GM18505 (cell line): ENCODE results near the gene DEPP1.

ENCODE experiments used
- ATAC-seq: cut with Tn5 transposase; IDR thresholded peaks from one replicate; pipeline ENCODE4 v1.9.1; 2021; ENCODE audit not compliant: unreplicated experiment
- POLR2A ChIP-seq: IDR thresholded peaks from 4 replicates; pipeline ENCODE4 v1.6.1; 2011; ENCODE audit warnings: borderline replicate concordance; ENCODE audit not compliant: insufficient read depth, insufficient read length; ENCODE audit errors: extremely low read depth

The DEPP1 gene

GRCh38 chr10:44956226-44956625 is 22.4 kb downstream of the DEPP1 start:
- ATAC-seq, result no peak
- TF ChIP-seq POLR2A, result no peak

- ATAC-seq, result no peak
- TF ChIP-seq POLR2A, result no peak
Observed at GRCh38 chr10:44955413-44956070, 23.1 kb downstream of the DEPP1 start.

DNA sequence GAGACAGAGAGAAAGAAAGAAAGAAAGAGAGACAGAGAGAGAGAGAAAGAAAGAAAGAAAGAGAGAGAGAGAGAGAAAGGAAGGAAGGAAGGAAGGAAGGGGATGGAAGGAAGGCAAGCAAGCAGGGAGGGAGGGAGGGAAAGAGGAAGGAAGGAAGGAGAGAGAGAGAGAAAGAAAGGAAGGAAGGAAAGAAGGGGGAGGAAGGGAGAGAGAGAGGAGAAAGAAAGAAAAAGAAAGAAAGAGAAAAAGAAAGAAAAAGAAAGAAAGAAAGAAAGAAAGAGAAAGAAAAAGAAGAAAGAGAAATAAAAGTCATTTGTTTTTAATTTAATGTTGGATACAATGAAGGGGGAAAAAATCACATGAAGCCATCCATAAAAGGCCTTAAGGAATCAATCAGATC is 23.6 kb downstream of the DEPP1 start:
- no peak for TF ChIP-seq POLR2A

GRCh38 chr10:44954042-44954441 is 24.6 kb downstream of the DEPP1 start:
- TF ChIP-seq POLR2A, result no peak
- no peak for ATAC-seq

More for the DNA sequence above, 23.6 kb downstream of the DEPP1 start:
- ATAC-seq, result no peak

DNA sequence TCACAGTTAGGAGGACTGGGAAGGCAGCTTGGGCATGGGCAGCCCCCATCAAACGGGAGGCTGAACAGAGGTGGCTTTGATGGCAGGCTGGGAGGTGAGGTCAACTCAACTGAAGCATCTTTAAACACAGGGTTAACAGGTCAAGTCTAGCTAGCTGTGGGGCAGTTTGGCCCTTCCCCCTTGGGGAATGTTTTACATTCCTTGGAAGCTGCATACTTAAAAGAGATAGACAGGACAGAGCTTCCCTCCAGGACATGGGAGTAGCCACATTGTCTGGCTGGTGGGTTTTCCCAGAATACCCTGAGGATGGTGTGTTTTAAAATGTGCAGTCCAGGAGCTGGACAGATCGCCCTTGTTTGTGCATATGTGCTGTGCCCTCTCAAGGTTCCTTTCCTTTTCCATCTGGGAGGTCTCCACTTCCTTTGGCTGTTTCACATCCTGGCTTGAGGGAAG is 25.8 kb downstream of the DEPP1 start:
- no peak for ATAC-seq
- no peak for TF ChIP-seq POLR2A

DNA sequence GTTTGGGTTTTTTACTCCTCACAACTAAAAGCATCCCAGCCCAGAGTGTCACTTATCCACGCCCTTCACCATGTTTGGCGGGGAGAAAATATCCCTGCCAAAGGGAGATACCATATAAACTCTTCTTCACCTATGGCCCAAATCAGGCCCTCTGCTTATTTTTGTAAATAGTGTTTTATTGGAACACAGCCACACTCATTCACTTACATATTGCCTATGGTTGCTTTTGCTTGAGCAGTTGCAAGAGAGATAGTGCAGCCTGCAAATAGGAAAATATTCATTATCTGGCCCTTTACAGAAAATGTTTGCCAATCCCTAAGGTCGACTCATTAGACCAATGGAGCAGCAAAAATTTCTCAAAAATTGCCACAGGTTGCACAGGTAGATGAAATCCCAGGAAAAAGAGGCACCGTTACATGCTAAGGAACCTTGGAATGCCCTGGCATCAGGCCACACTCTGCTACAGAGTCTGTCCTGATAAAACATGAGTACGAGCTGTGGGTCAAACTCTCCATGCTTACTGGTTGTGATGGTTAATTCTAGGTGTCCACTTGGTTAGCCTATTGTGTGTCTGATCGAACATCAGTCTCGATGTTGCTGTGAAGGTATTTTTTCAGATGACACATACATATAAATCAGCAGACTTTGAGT is 26.9 kb downstream of the DEPP1 start:
- ATAC-seq, result no peak
- TF ChIP-seq POLR2A, result no peak

DNA sequence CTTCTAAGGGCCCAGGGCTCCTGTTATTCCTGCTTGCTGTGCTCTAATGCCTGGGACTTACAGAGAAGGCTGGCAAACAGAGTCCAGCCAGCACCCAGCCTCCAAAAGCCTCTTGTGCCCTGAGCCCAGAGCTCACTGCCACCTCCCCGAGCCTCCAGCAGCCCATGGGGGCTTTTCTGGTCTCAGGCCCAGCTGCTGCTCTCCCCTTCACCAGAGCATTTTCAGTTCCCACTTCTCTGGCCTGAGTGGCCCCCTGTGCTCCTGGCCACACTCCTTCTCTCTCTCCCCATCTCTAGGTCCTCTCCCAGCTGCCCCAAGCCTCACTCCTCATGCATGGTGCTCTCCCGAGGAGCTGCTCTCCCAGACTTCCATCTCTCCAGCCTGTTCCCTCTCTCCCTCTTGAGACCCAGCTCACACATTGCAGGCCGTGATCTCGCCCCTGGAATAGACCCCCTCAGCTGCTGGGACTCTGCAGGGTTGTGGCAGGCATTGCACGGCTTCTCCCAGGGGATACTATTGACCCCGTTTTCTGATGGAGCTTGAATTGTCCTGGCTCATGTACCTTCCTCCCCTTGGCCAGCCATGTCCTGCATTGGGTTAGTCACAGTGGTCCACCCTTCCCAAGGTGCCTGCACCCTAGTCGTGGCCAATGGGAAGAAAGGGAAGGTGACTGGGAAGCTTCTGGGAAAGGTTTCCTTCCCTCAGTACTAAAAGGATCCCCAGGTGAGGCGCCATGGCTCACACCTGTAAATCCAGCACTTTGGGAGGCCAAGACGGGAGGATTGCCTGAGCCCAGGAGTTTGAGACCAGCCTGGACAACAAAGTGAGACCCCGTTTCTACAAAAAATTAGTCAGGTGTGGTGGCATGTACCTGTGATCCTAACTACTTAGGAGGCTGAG is 28.0 kb downstream of the DEPP1 start:
- TF ChIP-seq POLR2A, result no peak
- no peak for ATAC-seq

DNA sequence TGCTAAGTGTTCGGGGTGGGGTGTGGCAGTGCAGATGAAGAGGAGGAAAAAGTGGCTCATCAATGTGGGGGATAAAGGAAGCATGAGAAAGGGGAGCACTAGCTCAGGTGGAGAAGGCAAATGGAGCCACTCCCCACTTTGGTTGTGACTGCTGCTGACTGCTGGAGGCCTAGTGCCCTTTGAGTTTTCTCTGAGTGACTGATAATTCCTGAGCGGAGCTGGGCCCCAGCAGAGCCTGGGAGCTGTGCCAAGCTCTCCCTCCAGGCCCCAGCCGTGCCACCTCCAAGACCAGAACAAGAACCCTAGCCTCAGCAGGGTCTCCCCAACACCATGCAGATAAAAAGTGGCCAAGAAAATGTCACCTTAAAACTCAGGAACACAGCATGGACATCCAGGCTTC is 28.7 kb downstream of the DEPP1 start:
- no peak for ATAC-seq
- TF ChIP-seq POLR2A, result no peak

DNA sequence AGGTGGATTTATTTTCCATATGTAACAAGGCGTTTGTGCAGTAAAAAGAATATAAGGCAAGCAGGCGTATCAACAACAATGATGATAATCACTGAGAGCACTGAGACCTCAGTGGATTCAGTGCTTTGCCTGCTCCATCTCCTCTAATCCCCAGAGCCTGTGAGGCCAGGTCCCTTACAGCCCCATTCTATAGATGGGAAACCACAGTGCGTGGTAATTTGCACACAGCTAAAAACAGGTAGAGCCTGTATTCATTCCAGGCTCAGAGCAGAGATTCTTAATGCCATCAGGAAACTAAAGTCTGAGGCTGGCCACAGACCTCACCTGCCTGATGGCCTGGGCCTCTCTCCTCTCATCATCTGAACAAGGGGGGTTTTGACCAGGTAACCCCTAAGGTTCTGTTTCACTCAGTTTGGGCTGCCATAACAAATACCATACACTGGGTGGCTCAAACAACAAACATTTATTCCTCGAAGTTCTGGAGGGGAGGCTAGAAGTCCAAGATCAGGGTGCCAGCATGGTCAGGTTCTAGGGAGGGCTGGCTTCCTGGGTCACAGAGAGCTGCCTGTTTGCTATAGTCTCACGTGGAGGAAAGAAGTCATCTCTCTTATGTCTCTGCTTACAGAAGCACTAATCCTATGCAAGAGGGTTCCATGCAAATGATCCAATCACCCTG is 29.3 kb downstream of the DEPP1 start:
- ATAC-seq, result no peak
- TF ChIP-seq POLR2A, result no peak

DNA sequence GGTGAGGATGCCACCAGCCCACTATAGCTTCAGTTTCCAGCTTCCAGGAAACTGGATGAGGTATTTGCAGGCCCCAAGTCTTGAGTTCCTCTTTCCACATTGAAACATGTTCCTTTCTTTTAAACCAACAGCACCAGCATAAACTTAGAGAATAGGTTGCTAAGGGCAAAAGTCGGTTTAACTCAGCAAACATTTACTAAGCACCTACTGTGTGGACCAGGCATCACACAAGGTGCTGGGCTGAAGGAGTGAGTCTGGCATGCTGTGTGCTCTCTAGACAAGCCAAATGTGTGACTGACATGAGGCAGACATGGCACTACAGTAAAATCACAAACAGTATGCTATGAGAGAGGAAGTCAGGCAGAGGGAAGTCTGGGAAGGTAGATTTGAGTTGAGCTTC is 30.0 kb downstream of the DEPP1 start:
- no peak for ATAC-seq
- TF ChIP-seq POLR2A, result no peak

- ATAC-seq, result peak; percentile 69
- TF ChIP-seq POLR2A, result no peak
Observed at GRCh38 chr10:44947371-44948152, 31.0 kb downstream of the DEPP1 start.

GRCh38 chr10:44946205-44946604 is 32.4 kb downstream of the DEPP1 start:
- no peak for TF ChIP-seq POLR2A
- ATAC-seq, result peak; percentile 67
